ENCODE measurements around the gene LIPT2. TPM values are rescaled to one million over a fixed set of nuclear protein-coding genes. Genes with fewer than 3 reads are reported as not detected.

Gene LIPT2
- polyA plus RNA-seq, 3 donors = 7.1 to 10.4 (median 9.4) TPM

DNA sequence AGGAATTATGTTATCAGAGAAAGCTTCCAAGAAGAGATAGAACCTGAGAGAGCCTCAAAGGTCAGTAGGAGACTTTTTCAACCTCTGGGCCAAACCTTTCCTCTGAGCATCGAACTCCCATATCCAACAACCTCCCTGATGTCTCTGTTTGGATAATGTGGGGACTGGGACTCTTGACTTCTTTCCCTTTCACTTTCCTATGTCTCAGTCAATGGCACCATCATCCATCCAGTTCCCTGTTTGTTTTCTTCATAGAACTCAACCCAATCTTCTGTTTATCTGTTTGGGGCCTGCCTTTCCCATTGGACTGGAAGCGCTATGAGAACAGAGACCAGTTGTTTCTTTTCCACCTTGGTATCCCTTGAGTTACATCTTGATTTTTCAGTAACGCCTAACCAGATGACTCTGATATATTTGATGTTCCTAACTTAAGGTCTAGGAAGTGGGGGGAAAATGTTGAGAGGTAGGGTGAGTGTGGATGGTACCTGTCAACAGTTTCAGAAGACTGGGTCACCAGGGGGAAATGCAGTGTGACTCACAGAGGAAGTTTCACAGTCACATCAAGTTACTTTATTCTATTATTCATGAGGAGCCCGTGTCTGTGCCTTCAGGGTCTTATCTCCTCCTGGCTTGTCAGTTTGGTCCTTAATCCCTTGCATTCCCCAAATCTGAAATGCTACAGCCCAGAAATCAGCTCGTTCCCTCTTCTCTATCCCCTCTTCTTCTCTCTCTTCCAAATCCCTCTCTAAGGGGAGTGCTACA lies 21.7 kb downstream of the LIPT2 start:
- DNase-seq (ENCODE audit: extremely low read depth in 1 of 11, low read depth in 9 of 11, low spot score in 4 of 11) = no peak

DNA sequence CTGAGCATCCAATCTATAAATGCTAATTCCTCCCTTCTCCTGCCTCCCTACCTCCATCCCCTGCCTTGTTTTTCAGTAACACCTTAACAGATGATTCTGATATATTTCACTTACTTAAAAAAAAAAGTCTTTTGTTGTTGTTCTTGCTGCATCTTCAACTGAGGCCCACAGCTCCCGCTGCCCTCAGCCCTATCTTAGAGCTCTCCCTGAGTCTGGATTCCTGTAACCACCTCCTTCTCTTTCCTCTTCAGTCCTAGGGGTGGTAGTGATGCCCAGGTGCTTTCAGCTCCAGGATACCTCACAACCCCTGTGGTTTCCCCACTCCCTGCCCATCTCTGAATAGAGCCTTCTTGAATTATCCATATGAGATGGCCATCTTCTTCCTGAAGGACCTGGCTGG lies 22.5 kb downstream of the LIPT2 start:
- no peak for DNase-seq (ENCODE audit: extremely low read depth in 1 of 11, low read depth in 9 of 11, low spot score in 4 of 11)

DNA sequence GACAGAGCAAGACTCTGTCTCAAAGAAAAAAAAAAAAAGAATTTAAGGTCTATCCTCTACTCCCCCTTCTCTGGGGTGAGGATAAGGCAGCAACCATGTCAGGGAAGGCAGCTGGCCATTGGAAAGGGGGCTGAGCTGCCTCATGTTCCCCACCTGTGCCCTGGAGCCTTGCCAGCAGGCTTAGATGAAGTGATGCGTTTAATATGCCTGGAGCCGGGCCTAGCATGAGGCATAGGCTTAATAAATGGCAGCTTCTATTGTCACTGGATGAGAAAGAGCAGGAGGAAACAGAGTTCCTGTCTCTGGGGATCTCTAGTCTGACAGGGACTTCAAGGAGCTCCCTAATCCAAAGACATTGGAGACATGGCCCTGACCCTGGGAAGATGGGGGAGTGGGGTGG lies 23.0 kb downstream of the LIPT2 start:
- no peak for DNase-seq (ENCODE audit: extremely low read depth in 1 of 11, low read depth in 9 of 11, low spot score in 4 of 11)

DNA sequence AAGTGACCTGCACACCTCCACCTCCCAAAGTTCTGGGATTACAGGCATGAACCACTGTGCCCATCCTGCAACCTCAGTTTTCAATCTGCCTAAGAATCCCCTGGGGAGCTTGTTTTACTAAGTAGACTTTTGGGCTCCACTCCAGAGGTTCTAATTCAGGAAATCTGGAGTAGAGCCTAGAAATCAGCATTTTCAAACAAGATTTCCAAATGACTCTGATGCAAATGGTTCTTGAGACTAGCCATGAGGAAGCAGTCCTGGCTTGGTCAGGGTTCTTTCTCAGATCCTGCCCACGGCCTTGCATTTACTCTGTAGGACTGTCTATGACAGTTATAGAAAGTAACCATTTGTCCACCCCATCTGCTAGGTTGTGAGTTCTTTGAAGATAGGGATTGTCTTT lies 24.6 kb downstream of the LIPT2 start:
- no peak for DNase-seq (ENCODE audit: extremely low read depth in 1 of 11, low read depth in 9 of 11, low spot score in 4 of 11)

DNA sequence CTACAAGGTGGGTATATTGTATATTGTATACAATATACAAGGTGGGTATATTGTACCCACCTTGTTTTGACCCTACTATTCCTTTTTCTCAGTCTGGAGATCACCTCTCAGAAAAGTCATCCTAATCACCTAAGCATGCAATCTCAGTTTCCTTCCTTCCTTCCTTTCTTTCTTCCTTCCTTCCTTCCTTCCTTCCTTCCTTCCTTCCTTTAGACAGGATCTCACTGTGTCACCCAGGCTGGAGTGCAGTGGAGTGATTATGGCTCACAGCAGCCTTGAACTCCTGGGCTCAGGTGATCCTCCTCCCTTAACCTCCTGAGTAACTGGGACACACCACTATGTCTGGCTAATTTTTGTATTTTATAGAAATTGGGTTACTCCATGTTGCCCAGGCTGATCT lies 25.0 kb downstream of the LIPT2 start:
- no peak for DNase-seq (ENCODE audit: extremely low read depth in 1 of 11, low read depth in 9 of 11, low spot score in 4 of 11)

DNA sequence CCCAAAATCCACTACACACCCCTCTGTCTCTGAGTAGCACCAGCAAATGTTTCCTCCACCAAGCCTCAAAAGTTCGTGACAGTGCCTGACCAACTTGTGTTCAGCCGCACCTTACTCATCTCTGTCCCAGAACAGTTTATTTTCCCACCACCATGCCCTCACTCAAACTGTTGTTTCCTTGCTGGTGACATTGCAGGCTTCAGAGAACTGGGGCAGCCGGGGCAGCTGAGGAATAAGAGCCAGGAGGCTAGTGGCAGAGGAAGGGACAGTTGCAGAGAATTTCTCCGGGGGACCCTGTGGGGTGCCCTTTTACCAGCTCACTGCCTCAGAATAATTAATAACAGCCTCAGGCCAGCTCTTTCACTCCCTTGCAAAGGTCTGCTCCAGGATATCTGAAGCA lies 25.5 kb downstream of the LIPT2 start:
- DNase-seq (ENCODE audit: extremely low read depth in 1 of 11, low read depth in 9 of 11, low spot score in 4 of 11) = no peak

DNA sequence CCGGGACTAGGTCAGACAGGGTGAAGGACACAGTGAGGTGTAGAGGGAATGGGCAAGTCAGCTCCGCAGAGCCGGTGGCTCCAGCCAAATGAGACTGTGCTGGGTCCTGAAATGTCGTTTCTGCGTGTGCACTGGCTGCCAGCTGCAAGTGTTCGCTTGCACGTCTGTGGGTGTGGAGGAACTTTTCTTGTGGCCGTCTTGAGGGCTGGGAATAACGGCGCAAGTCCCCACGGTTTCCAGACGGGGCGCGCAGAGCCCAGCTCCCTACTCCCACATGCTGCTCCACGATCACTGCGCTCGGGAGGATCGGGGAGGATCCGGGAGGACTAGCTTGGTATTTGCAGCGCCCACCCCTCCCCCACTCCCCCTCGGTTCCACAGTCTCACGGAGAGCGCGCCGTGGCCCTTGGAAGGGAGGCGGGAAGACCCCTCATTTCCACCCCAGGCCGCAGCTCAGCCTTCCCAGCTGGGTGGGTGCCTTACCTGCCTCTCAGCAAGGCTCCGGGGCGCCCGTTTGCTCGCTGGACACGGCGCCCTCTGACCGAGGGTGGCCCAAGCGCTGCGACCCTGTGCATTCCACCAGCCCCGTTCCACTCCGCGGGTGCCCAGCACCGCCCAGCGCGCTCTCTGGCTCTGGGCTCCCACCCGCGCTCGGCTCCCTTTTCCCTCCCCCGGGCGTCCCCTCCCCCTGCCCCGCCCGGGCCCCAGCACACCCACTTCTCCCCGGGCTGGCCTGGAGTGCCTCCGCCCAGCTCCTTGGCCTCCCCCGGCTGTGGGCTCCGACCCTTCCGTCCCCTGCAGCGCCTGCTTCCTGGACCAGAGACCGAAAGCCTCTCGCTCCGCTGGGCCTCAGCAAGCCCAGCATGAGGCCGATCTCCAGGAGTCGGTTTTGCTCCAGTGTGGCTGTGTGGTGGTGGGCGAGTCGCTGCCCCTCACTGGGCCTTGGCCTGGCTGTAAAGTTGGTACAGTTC lies 26.3 kb downstream of the LIPT2 start, which contains the start of gene KCNE3:
Gene KCNE3, minus strand, starts transcription at position 634 of the 970 bp plus-strand sequence. CDS start 9,986 bp downstream, outside the sequence.
- DNase-seq (ENCODE audit: extremely low read depth in 1 of 11, low read depth in 9 of 11, low spot score in 4 of 11) = peak in 8 of 11 donors; percentile 33 to 54 (median 44)

DNA sequence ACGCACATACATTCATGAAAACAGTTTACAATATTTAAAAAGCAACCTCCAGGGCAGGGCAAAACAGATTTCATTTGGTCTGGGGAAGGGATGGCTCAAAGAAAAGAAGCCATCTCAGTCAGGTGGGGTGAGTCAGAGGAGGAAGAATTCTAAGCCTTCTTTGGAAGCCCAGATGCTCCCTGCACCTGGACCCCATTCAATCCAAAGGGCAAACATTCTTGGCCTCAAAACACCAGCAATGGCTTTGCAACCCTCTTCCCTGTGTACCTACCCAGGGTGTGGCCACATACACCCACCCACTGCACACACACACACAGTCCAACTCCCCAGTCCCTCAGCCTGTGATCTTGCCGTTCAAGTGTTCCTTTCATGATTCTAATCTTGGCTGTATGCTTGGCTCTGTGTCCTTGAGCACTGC lies 28.2 kb downstream of the LIPT2 start:
- DNase-seq (ENCODE audit: extremely low read depth in 1 of 11, low read depth in 9 of 11, low spot score in 4 of 11) = no peak

DNA sequence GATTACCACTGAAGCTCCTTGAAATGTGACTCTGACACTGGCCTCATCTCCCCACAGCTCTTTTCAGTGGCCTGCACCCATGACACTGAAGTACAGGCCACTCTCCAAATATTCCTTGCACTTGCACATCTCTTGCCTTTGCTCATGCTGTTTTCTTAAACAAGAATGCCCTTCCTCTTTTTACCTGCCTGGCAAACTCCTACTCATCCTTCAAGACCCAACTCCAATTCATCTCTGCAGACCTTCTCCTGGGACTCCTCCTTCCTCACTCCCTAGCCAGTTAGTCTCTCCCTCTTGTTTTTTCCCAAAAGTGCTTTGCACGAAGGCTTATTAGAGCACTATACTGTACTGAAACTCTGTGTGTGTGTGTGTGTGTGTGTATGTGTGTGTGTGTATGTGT lies 28.8 kb downstream of the LIPT2 start:
- DNase-seq (ENCODE audit: extremely low read depth in 1 of 11, low read depth in 9 of 11, low spot score in 4 of 11) = no peak

DNA sequence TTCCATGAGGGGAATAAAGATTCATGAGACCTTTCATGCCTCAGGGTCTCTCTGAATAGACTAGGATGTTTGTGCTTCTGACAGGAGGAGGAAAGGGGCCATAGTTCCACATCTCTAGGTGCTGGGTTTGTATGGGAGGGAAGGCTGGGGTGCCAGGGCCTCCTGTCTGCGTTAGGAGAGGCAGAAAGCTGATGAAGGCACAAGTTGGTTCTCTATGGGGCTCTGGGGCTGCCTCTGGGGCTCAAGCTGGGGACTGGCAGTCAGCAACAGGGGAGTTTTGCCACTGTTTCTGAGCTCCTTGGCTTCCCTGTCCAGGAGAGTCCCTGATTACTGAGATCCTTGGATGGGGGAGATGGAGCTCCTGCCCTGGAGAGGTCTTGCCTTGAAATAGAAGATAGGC lies 30.3 kb downstream of the LIPT2 start:
- no peak for DNase-seq (ENCODE audit: extremely low read depth in 1 of 11, low read depth in 9 of 11, low spot score in 4 of 11)

DNA sequence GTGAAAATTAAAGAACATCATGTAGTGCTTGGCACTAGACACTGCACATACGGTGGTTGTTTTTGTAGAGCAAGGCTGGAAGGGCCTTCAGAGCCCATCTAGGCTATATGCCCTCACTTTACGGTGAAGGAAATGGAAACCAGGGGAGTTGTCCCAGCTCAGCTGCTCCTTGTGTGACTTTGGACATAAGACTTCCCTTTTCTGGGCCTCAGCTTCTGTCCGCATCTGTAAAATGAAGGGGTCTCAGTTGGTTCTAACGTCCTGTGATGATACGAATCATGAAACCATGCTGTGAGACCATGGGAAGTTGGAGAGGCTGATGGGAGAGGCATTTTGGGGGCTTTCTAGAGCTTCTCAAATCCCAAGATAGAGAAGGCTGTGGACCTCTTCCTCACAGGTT lies 30.9 kb downstream of the LIPT2 start:
- no peak for DNase-seq (ENCODE audit: extremely low read depth in 1 of 11, low read depth in 9 of 11, low spot score in 4 of 11)

DNA sequence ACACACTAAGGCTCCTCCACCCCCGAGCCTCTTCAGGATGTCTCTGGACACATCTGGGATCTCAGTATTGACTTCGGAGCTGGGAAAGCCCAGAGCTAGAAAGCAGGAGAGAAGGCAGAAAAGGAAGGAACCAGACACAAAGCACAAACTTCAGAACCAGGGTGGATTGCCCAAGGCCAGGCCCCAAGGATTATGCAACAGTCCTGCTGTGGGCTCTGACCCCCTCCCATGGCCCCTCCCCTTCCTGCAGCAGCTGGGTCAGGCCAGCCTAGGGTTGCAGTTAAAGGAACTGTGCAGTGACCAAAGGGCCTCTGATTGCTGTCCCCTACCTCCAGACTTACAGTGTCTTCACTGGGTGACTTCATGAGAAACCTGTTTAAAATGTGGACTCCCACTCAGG lies 31.5 kb downstream of the LIPT2 start:
- no peak for DNase-seq (ENCODE audit: extremely low read depth in 1 of 11, low read depth in 9 of 11, low spot score in 4 of 11)

DNA sequence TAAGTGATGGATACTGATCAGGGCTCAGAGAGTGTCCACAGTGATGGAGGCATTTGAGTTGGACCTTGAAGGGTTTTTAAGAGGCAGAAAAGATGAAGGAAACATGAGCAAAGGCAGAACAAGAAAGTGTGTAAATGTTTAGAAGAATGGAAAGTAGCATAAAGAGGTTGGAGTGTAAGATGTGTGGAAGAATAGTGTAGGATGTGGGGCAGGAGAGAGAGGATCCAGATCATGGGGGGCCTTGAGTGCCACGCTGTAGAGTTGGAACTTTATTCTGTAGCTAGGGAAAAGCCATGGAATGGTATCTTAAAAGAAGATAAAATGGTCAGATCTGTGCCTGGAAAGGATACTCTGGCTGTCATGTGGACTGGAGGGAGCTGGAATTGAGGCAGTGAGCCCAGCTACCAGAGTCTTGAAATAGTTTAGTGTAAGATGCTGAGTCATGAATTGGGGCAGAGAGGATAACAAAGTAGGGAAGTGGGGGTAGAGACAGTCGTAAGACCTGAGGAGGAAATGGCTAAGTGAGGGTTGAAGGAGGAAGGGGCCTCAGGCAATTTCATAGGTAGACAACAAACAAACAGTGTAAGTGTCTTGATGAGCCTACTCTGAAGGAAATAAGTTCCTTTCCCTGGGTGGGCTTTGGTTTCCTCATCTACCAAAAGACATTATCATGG lies 32.9 kb downstream of the LIPT2 start:
- DNase-seq (ENCODE audit: extremely low read depth in 1 of 11, low read depth in 9 of 11, low spot score in 4 of 11) = no peak

DNA sequence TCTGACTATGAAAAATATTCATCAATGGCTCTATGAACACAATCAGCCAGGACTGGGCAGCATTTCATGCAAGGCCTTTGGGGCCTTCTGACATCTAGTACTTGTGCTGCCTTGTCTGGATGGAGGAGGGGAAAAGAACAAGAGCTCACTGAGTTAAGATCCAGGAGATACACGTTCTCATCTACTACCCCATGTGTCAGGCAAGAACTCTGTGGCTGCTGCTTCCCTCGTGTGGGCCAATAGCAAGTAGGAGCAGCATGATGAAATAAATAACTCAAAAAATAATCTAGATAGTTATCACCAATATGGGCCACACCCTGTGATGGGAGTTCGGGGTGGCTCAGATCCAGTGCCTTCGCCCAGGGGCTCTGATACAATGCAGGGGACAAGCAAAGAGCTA lies 33.5 kb downstream of the LIPT2 start:
- no peak for DNase-seq (ENCODE audit: extremely low read depth in 1 of 11, low read depth in 9 of 11, low spot score in 4 of 11)

DNA sequence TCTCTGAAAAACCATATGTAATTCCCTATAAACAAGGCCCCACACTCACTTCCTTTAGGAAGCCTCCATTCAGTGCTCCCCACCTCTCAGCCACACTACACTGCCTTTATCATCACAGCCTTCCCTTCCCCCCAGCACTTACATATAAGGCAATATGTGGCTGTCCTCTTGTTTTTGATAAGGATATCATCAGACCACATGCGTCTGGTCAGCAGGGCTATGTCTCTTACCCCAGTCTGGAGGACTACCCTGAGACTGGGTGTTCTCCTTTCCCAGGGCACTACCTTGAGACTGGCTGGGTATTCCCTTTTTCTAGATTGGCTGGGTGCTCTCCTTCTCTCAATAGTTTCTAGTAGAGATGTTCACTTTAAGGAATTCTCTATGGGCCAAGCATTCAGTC lies 33.9 kb downstream of the LIPT2 start:
- DNase-seq (ENCODE audit: extremely low read depth in 1 of 11, low read depth in 9 of 11, low spot score in 4 of 11) = no peak

DNA sequence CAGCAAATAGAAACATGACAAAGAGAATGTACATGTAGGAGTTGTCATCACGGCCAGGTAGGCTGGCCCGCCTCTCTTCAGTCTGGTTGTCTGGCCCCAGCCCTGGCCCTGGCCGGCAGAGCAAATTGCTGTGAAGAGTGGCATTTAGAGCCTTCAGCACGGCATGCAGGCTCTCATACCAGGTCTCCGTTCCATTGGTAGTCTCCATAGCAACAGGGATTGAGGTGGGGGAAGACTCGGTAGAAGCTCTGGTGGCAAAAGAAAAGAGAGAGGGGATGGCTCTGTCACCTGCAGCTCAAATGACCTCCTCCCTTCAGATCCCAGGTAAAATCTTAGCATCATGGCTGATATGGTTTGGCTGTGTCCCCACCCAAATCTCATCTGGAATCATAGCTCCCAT lies 36.2 kb downstream of the LIPT2 start:
- no peak for DNase-seq (ENCODE audit: extremely low read depth in 1 of 11, low read depth in 9 of 11, low spot score in 4 of 11)

DNA sequence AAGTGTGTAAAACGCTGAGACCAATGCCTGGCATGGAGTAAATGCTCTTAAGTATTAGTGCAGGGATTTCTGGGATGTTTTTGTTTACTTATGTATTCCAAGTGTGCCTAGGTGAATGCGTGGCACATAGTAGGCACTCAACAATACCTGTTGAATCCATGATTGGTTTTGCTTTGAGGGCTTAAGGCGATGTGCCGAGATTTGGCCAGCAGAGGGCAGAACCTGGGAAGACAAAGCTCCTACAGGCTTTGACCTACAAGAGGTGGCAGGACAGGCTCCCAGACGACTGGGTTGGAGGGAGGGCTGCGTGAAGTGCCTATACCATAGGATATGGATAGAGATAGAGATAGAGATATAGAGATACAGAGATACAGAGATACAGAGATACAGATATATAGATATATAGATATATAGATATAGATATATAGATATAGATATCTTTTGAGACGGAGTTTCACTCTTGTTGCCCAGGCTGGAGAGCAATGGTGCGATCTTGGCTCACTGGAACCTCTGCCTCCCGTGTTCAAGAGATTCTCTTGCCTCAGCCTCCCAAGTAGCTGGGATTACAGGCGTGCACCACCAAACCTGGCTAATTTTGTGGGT lies 40.0 kb downstream of the LIPT2 start:
- DNase-seq (ENCODE audit: extremely low read depth in 1 of 11, low read depth in 9 of 11, low spot score in 4 of 11) = peak in 5 of 11 donors; percentile 32 to 54 (median 35)

DNA sequence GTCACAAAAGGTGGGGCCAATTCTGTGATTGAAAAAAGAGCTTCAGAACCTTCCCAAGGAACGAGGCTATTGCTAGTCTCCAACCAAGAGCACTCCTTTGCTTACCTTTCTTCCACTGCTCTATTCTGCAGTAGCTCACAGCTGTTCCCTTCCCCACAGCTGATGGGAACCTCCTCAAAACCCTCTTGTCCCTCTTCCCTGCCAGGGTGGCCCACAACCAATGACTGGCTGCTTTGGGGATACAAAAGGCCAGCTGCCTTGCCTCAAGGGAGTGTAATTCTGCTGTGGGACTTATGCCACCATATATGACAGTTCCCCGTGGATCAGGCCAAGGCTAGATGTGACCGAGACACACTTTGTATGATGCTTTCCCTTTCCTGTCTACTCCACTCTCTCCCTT lies 41.2 kb downstream of the LIPT2 start:
- no peak for DNase-seq (ENCODE audit: extremely low read depth in 1 of 11, low read depth in 9 of 11, low spot score in 4 of 11)

DNA sequence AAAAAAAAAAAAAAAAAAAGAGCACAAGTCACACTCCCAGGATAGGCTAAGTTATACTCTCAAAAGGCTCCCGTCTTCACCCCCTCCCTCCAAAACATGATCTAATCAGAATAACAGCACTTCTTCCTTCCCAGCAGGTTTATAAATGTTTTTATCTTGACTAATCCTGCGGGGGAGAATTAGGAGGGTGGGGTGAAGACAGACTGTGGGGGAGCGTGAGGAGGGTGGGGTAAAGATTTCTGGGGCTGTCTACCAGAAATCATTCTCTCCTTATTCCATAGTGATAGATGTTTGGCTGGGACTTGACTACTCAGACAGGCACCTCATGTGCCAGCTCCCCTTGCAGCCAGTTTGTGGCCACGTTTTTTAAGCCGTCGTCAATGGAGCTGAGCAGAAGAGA lies 43.2 kb downstream of the LIPT2 start:
- no peak for DNase-seq (ENCODE audit: extremely low read depth in 1 of 11, low read depth in 9 of 11, low spot score in 4 of 11)
